ENCODE results near the gene GPX3.

GPX3 gene

DNA sequence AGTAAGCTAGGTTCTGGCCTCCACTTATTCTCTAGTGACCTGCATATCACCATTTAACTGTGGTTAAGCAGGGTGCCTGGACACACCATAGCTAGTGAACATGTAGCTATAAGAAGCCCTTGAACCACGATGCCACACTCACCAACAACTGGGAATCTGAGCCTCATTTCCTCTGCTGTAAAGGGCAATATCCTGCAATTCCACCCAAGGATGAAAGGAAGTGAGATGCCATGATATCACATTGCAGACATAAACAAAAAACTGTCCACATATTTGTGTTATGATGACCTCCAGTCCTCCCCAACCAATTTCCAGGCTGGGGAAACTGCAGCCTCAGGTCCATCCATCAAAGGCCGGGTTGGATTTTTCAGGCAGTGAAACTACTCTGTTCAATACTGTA, 50.1 kb downstream of the GPX3 start:
- peaks cover 3% of the 10 kb centered on the region; the same call in 1 of the 2 replicates for H3K9me3 ChIP-seq (ENCODE audit: control insufficient read depth, insufficient read depth, low read depth, low read length)
- H3K36me3 ChIP-seq (ENCODE audit: control insufficient read depth, insufficient read depth, low read length), result no peaks in the 10 kb centered on the region
- H3K27ac ChIP-seq (ENCODE audit: low read depth, low read length), result no peak overlapping the region
- no peak overlapping the region for H3K4me3 ChIP-seq (ENCODE audit: low read depth, low read length)
- no peak overlapping the region for H3K9ac ChIP-seq (ENCODE audit: low read length)
- H3K27me3 ChIP-seq (ENCODE audit: control insufficient read depth, insufficient read depth, low read length), result no peaks in the 10 kb centered on the region
- peaks cover 4% of the 10 kb centered on the region; the same call in 1 of the 2 replicates for H3K4me1 ChIP-seq (ENCODE audit: control insufficient read depth, insufficient read depth, low read length)

DNA sequence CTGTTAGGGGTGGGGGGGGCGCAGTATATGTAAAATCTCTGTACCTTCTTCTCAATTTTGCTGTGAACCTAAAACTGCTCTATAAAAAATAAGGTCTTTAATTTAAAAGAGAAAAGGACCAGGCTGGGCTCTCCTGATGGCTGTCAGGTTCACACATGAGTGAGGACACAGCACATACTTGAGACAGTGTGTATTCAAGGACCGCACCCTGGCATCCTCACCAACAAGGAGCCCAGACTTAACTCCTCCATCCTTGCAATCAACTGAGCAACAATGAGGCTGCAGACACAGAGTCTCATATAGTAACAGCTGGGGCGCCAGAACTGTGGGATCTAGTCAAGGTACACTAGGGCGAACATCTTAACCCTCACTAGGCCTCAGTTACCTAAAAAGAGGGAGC, 50.6 kb downstream of the GPX3 start:
- no peaks in the 10 kb centered on the region for H3K27me3 ChIP-seq (ENCODE audit: control insufficient read depth, insufficient read depth, low read length)

DNA sequence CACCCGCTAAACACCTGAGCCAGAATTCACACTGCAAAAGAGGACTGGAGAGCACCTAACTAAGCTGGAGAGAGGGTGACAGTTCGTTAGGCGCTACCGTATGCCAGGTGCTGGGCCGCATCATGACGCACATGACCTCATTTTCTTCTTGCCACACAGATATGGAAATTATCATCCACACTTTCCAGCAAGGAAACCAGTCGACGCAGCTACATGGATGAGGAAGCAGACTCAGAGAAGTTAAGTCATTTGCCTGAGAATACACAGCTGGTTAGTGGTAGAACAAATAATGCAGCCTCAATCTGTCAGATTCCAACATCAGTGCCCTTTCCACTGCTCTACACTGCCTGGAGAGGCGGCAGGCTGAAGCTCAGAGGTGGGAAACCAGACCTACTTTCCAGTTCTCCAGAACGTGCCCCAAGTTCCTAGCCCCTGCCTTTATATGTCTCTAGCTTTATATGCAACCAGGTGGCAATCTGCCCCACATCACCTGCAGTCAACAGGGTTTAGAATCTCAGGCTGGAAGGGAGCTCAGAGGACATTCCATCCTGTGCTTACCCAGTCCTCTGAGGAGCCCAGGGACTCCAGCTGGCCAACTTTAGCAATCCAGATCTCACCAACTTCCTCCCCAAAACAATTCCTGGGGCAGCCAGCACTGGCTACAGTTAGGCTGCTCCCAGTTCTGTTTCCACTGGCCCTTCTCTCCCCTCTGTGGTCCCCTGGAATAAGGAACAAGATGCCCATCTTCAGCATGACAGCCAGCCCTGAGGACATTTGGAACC, 51.6 kb downstream of the GPX3 start:
- Histone ChIP-seq H3K4me1 (ENCODE audit: control insufficient read depth, insufficient read depth, low read length) (peaks cover 2% of the 10 kb centered on the region; the same call in 1 of the 2 replicates), H3K36me3 (ENCODE audit: control insufficient read depth, insufficient read depth, low read length) (no peaks in the 10 kb centered on the region), H3K27me3 (ENCODE audit: control insufficient read depth, insufficient read depth, low read length) (no peaks in the 10 kb centered on the region), H3K9me3 (ENCODE audit: control insufficient read depth, insufficient read depth, low read depth, low read length) (peaks cover 3% of the 10 kb centered on the region; the same call in 1 of the 2 replicates), H3K4me3 (ENCODE audit: low read depth, low read length) (no peak overlapping the region), H3K9ac (ENCODE audit: low read length) (peak overlapping the region; percentile 44), H3K27ac (ENCODE audit: low read depth, low read length) (no peak overlapping the region)

More for the DNA sequence above, 50.6 kb downstream of the GPX3 start:
- Histone ChIP-seq H3K4me1 (ENCODE audit: control insufficient read depth, insufficient read depth, low read length) (peaks cover 4% of the 10 kb centered on the region; the same call in 1 of the 2 replicates), H3K9me3 (ENCODE audit: control insufficient read depth, insufficient read depth, low read depth, low read length) (peaks cover 3% of the 10 kb centered on the region; the same call in 1 of the 2 replicates), H3K9ac (ENCODE audit: low read length) (no peak overlapping the region), H3K36me3 (ENCODE audit: control insufficient read depth, insufficient read depth, low read length) (no peaks in the 10 kb centered on the region), H3K4me3 (ENCODE audit: low read depth, low read length) (no peak overlapping the region), H3K27ac (ENCODE audit: low read depth, low read length) (no peak overlapping the region)

DNA sequence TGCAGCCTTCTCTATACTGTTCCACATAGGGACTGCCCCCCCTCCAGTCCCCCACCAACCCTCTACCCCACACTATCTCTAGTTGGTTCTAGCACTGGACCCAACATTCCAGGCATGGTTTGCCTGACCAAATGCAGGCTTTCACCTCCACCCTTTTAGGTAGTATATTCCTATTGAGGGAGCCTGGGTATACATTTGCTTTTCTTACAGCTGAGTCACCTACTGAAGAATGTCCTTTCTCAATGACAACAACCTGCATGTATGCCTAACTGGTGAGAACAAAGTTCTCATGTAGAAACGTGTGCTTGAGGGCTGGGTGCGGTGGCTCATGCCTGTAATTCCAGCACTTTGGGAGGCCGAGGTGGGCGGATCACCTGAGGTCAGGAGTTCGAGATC, 52.2 kb downstream of the GPX3 start:
- Histone ChIP-seq H3K36me3 (ENCODE audit: control insufficient read depth, insufficient read depth, low read length) (no peaks in the 10 kb centered on the region), H3K9me3 (ENCODE audit: control insufficient read depth, insufficient read depth, low read depth, low read length) (peaks cover 3% of the 10 kb centered on the region; the same call in 1 of the 2 replicates), H3K27me3 (ENCODE audit: control insufficient read depth, insufficient read depth, low read length) (no peaks in the 10 kb centered on the region), H3K27ac (ENCODE audit: low read depth, low read length) (no peak overlapping the region), H3K9ac (ENCODE audit: low read length) (peak overlapping the region; percentile 44), H3K4me1 (ENCODE audit: control insufficient read depth, insufficient read depth, low read length) (no peaks in the 10 kb centered on the region; the same call in 1 of the 2 replicates), H3K4me3 (ENCODE audit: low read depth, low read length) (no peak overlapping the region)

DNA sequence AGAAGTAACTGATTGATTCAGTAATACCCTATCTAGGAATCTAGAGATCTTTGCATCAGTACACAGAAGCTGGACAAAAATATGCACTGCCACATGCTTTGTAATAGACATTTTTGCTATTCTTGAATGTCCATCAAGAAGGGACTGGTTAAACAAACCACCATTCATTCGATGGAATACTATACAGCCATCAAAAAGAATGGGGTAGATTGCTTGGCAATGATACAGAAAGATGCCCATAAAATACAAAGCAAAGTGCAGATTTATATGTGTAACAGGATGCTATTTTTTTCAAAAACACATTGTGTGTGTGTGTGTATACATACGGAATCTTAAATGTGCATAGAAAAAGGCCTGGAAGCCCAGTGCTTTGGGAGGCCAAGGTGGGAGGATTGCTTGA, 52.9 kb downstream of the GPX3 start:
- Histone ChIP-seq H3K4me3 (ENCODE audit: low read depth, low read length) (no peak overlapping the region), H3K4me1 (ENCODE audit: control insufficient read depth, insufficient read depth, low read length) (no peaks in the 10 kb centered on the region; the same call in 1 of the 2 replicates), H3K9ac (ENCODE audit: low read length) (no peak overlapping the region), H3K27me3 (ENCODE audit: control insufficient read depth, insufficient read depth, low read length) (no peaks in the 10 kb centered on the region), H3K9me3 (ENCODE audit: control insufficient read depth, insufficient read depth, low read depth, low read length) (peaks cover 3% of the 10 kb centered on the region; the same call in 1 of the 2 replicates), H3K36me3 (ENCODE audit: control insufficient read depth, insufficient read depth, low read length) (no peaks in the 10 kb centered on the region), H3K27ac (ENCODE audit: low read depth, low read length) (no peak overlapping the region)

DNA sequence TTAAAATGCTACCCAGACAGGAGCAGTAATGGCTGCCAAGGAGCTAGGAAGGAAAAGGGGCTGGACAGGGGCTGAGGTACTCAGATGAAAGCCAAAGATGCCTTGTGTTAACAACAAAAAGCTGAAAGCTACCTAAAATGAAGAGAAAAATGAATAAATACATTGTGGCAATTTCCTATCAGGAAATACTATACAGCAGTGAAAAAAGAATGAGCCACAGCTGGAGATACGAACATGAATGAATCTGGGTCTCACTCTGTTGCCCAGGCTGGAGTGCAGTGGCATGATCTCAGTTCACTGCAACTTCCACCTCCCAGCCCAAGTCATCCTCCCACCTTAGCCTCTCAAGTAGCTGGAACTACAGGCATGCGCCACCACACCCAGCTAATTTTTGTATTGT, 54.2 kb downstream of the GPX3 start:
- no peaks in the 10 kb centered on the region for H3K27me3 ChIP-seq (ENCODE audit: control insufficient read depth, insufficient read depth, low read length)
- no peaks in the 10 kb centered on the region; the same call in 1 of the 2 replicates for H3K4me1 ChIP-seq (ENCODE audit: control insufficient read depth, insufficient read depth, low read length)
- no peak overlapping the region for H3K27ac ChIP-seq (ENCODE audit: low read depth, low read length)
- no peak overlapping the region for H3K9ac ChIP-seq (ENCODE audit: low read length)
- H3K4me3 ChIP-seq (ENCODE audit: low read depth, low read length), result no peak overlapping the region
- peaks cover 3% of the 10 kb centered on the region; the same call in 1 of the 2 replicates for H3K9me3 ChIP-seq (ENCODE audit: control insufficient read depth, insufficient read depth, low read depth, low read length)
- no peaks in the 10 kb centered on the region for H3K36me3 ChIP-seq (ENCODE audit: control insufficient read depth, insufficient read depth, low read length)

DNA sequence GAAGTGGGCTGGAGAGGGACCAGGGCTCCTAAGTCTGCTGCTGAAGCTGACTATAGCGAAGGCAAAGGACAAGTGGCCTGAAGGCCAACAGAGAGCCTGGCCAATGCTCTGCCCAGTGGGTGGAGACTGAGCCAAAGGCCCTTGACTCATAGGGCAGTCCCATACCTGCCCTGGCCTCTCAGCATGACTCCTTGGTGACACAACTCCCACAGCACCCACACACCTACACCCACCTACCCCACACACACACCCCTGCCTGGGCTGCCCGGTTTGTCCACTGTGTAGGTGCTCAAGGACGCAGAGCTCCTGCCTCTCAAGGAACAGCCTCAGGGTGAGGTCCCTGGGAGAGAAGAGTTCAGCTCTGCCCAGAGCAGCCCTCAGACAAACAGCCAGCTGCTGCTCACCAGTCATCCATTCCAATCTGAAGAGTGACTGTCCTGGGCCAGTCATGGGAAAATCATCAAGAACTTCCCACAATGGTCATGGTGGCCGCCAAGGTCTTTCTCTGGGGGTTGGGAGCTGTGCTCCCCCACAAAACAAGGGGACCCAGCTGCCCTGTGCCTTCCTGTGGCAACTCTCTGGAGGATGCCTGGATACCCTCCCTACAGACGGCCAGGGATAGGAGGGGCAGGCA, 55.4 kb downstream of the GPX3 start:
- Histone ChIP-seq H3K4me1 (ENCODE audit: control insufficient read depth, insufficient read depth, low read length) (peaks cover 5% of the 10 kb centered on the region), H3K9ac (ENCODE audit: low read length) (no peak overlapping the region), H3K36me3 (ENCODE audit: control insufficient read depth, insufficient read depth, low read length) (no peaks in the 10 kb centered on the region), H3K9me3 (ENCODE audit: control insufficient read depth, insufficient read depth, low read depth, low read length) (peaks cover 3% of the 10 kb centered on the region; the same call in 1 of the 2 replicates), H3K27me3 (ENCODE audit: control insufficient read depth, insufficient read depth, low read length) (no peaks in the 10 kb centered on the region), H3K4me3 (ENCODE audit: low read depth, low read length) (no peak overlapping the region), H3K27ac (ENCODE audit: low read depth, low read length) (no peak overlapping the region)

DNA sequence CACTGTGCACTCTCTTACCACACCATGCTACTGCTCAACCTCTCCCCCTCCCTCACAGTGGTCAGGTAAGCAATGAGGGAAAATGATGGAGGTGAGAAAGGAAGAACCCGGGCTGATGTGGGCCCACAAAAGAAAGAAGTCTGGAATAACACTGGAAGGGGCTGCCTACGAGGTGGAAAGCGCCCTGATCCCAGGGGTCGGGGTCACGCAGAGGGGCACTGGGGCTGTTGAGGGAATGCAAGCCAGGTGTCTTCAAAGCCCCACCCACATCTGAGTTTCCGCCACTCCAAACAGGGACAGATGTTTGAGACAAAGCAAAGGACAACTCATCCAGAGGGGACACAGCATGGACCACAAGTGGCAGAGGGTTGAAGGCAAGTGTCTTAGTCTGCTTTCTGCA, 56.2 kb downstream of the GPX3 start:
- H3K4me3 ChIP-seq (ENCODE audit: low read depth, low read length), result no peak overlapping the region
- peaks cover 3% of the 10 kb centered on the region; the same call in 1 of the 2 replicates for H3K9me3 ChIP-seq (ENCODE audit: control insufficient read depth, insufficient read depth, low read depth, low read length)
- no peak overlapping the region for H3K27ac ChIP-seq (ENCODE audit: low read depth, low read length)
- H3K9ac ChIP-seq (ENCODE audit: low read length), result no peak overlapping the region
- no peaks in the 10 kb centered on the region for H3K36me3 ChIP-seq (ENCODE audit: control insufficient read depth, insufficient read depth, low read length)
- no peaks in the 10 kb centered on the region for H3K27me3 ChIP-seq (ENCODE audit: control insufficient read depth, insufficient read depth, low read length)
- peaks cover 5% of the 10 kb centered on the region for H3K4me1 ChIP-seq (ENCODE audit: control insufficient read depth, insufficient read depth, low read length)

DNA sequence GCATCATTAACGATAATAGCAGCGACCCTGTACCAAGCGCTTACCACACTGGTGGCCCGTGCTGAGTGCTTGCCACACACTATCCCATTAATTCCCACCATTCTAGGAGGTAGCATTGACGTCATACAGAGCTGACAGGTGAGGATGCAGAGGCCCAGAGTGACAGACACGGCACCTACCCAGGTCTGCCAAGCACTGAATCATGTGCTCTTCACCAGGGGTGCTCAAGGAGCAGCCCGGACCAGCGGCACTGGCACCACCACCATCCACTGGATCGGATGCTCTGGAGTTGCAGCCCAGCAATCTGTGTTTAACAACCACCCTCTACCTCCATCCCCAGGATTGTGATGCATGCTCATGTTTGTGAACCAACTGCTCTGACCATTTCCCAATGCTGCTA, 57.0 kb downstream of the GPX3 start:
- H3K27ac ChIP-seq (ENCODE audit: low read depth, low read length), result no peak overlapping the region
- peaks cover 5% of the 10 kb centered on the region; the same call in 1 of the 2 replicates for H3K4me1 ChIP-seq (ENCODE audit: control insufficient read depth, insufficient read depth, low read length)
- H3K27me3 ChIP-seq (ENCODE audit: control insufficient read depth, insufficient read depth, low read length), result no peaks in the 10 kb centered on the region
- no peaks in the 10 kb centered on the region for H3K36me3 ChIP-seq (ENCODE audit: control insufficient read depth, insufficient read depth, low read length)
- peaks cover 3% of the 10 kb centered on the region; the same call in 1 of the 2 replicates for H3K9me3 ChIP-seq (ENCODE audit: control insufficient read depth, insufficient read depth, low read depth, low read length)
- H3K4me3 ChIP-seq (ENCODE audit: low read depth, low read length), result no peak overlapping the region
- H3K9ac ChIP-seq (ENCODE audit: low read length), result no peak overlapping the region

DNA sequence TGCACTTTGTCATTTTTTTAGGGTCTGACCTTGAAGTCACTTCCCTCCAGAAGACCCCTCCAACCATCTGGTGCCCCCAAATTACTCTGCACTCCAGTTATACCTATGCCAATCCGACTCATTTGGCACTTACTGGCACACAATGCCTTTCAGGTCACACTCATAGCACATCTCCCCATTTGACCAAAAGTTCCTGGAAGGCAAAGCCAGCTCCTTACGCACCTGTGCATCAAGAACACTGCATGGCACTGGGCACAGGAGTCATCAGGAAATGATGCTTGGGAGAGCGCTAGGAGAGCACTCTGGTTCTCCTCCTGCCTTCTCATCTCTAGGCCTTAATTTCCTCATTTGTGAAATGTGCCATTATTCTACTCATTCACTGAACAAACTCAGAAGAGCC, 57.6 kb downstream of the GPX3 start:
- Histone ChIP-seq H3K9ac (ENCODE audit: low read length) (no peak overlapping the region), H3K4me1 (ENCODE audit: control insufficient read depth, insufficient read depth, low read length) (peaks cover 5% of the 10 kb centered on the region; the same call in 1 of the 2 replicates), H3K9me3 (ENCODE audit: control insufficient read depth, insufficient read depth, low read depth, low read length) (peaks cover 3% of the 10 kb centered on the region; the same call in 1 of the 2 replicates), H3K27ac (ENCODE audit: low read depth, low read length) (no peak overlapping the region), H3K36me3 (ENCODE audit: control insufficient read depth, insufficient read depth, low read length) (no peaks in the 10 kb centered on the region), H3K27me3 (ENCODE audit: control insufficient read depth, insufficient read depth, low read length) (no peaks in the 10 kb centered on the region), H3K4me3 (ENCODE audit: low read depth, low read length) (no peak overlapping the region)
